GM19324 (cell line): Measurements from ENCODE around the gene SCO2.

Experiments
- ATAC-seq: cut with Tn5 transposase; IDR thresholded peaks from one replicate; pipeline ENCODE4 v1.9.1; 2021; ENCODE audit warnings: mild to moderate bottlenecking, moderate library complexity; ENCODE audit not compliant: unreplicated experiment, low FRiP score

Gene SCO2

GRCh38 chr22:50503475-50504145 lies 21.8 kb downstream of the SCO2 start:
- no peak for ATAC-seq

- ATAC-seq, result no peak
Measured at GRCh38 chr22:50502628-50503474, 22.5 kb downstream of the SCO2 start.

GRCh38 chr22:50502096-50502495 lies 23.3 kb downstream of the SCO2 start:
- ATAC-seq, result no peak

- ATAC-seq, result no peak
Measured at GRCh38 chr22:50500452-50500851, 24.9 kb downstream of the SCO2 start.

GRCh38 chr22:50498322-50498890 lies 27.0 kb downstream of the SCO2 start:
- ATAC-seq, result no peak

- ATAC-seq, result no peak
Measured at GRCh38 chr22:50497093-50497492, 28.3 kb downstream of the SCO2 start.

GRCh38 chr22:50490531-50491308 lies 34.7 kb downstream of the SCO2 start:
- ATAC-seq, result no peak

- no peak for ATAC-seq
Measured at GRCh38 chr22:50489363-50490243, 35.8 kb downstream of the SCO2 start.

GRCh38 chr22:50488886-50489285 lies 36.5 kb downstream of the SCO2 start:
- no peak for ATAC-seq

- no peak for ATAC-seq
Measured at GRCh38 chr22:50488006-50488677, 37.3 kb downstream of the SCO2 start.

GRCh38 chr22:50487290-50488005 lies 38.0 kb downstream of the SCO2 start:
- ATAC-seq, result no peak

GRCh38 chr22:50486561-50487289 lies 38.7 kb downstream of the SCO2 start, which contains the start of gene MIOX:
Gene MIOX, plus strand, starts transcription at chr22:50486859. Its CDS starts 39 bp downstream, at chr22:50486898.
- ATAC-seq, result no peak

- ATAC-seq, result no peak
Measured at GRCh38 chr22:50485221-50486131, 39.9 kb downstream of the SCO2 start.

GRCh38 chr22:50483977-50484853 lies 41.2 kb downstream of the SCO2 start:
- no peak for ATAC-seq

- no peak for ATAC-seq
Measured at GRCh38 chr22:50483556-50483955, 41.8 kb downstream of the SCO2 start.

GRCh38 chr22:50483106-50483505 lies 42.3 kb downstream of the SCO2 start:
- ATAC-seq, result no peak
